Measurements from ENCODE around the gene ATXN7L1. TPM values are rescaled to one million over a fixed set of nuclear protein-coding genes. Genes with fewer than 3 reads are reported as not detected.

ATXN7L1 gene
- total and polyA plus RNA-seq, 2 of the 4 experiments (the other 2 are of a cell fraction): 3.5 to 4.3 TPM

- no peak overlapping the region for H2BK5ac ChIP-seq (ENCODE audit: low read depth, low read length, poor library complexity, severe bottlenecking)
- WGBS, 2 experiments (ENCODE audit: extremely low coverage in 2 of 2, insufficient read length in 1 of 2): 67% methylated on average over 2 of the region's 6 CpGs; no CpG with 5 or more reads in 1 of the 2 experiments
- in situ Hi-C loops (cut with MboI; ENCODE audit: low sequenced_read_pairs): no loop called here
These were observed 222.9 kb downstream of the ATXN7L1 start for GRCh38 chr7:105653441-105654005.

More at GRCh38 chr7:105653441-105654005, 222.9 kb downstream of the ATXN7L1 start:
- Histone ChIP-seq H2BK120ac (ENCODE audit: low read depth, low read length) (no peak overlapping the region), H3K36me3 (ENCODE audit: control insufficient read depth, insufficient read depth, low read length) (no peaks in the 10 kb centered on the region), H3K56ac (ENCODE audit: extremely low read depth, insufficient read depth, low read length) (no peak overlapping the region), H3K27ac (ENCODE audit: insufficient read depth, low read length) (no peak overlapping the region), H3K23ac (ENCODE audit: low read depth, low read length) (no peak overlapping the region), H2AK9ac (replicated peaks; ENCODE audit: low read depth, low read length, poor library complexity) (no peak overlapping the region), H4K91ac (ENCODE audit: insufficient read depth, low read depth, low read length) (no peak overlapping the region), H4K8ac (ENCODE audit: low read depth in 2 of 2, low read length in 2 of 2) (no peak overlapping the region), H2BK15ac (ENCODE audit: low read depth, low read length) (no peak overlapping the region), H2AK5ac (ENCODE audit: low read depth, low read length) (no peak overlapping the region), H3K18ac (ENCODE audit: low read depth, low read length) (no peak overlapping the region), H3K9me3 (ENCODE audit: control insufficient read depth, insufficient read depth, low read length) (no peaks in the 10 kb centered on the region), H4K20me1 (ENCODE audit: insufficient read depth, low read length) (peaks cover 13% of the 10 kb centered on the region), H3K14ac (replicated peaks; ENCODE audit: low read depth, low read length) (no peak overlapping the region), H2AFZ (replicated peaks; ENCODE audit: low read length, poor library complexity) (no peak overlapping the region), H3K4me2 (ENCODE audit: low read depth, low read length) (no peak overlapping the region), H3K4me3 (ENCODE audit: insufficient read depth, low read depth, low read length) (no peak overlapping the region), H3K4ac (ENCODE audit: low read depth, low read length) (no peak overlapping the region), H2BK20ac (ENCODE audit: low read depth, low read length) (no peak overlapping the region), H3K9ac (ENCODE audit: low read depth, low read length) (no peak overlapping the region), H4K5ac (ENCODE audit: low read depth, low read length) (no peak overlapping the region), H3K4me1 (ENCODE audit: control insufficient read depth, insufficient read depth, low read length) (peaks cover 10% of the 10 kb centered on the region; the same call in 1 of the 2 replicates), H3K9me1 (ENCODE audit: insufficient read depth, low read length) (peaks cover 4% of the 10 kb centered on the region; the same call in 1 of the 2 replicates), H3K27me3 (ENCODE audit: control insufficient read depth, insufficient read depth, low read length) (no peaks in the 10 kb centered on the region), H3K79me1 (ENCODE audit: low read depth in 1 of 2, low read length in 2 of 2) (no peaks in the 10 kb centered on the region)
- CTCF ChIA-PET: interaction anchor here (0.8 to 1.7 kb wide), 2 partner anchors 107 to 141 kb away, joined by 3 to 4 read pairs; no protein-coding TSS in a partner anchor
- POLR2A ChIA-PET (ENCODE audit: unreplicated experiment): no interaction called here
- TF ChIP-seq MAZ (IDR thresholded peaks at IDR 0.05; ENCODE audit: borderline replicate concordance, low read depth, low read length): no peak
- no peak for TF ChIP-seq ELK1 (IDR thresholded peaks at IDR 0.05; ENCODE audit: borderline replicate concordance, low read depth, low read length)
- no peak for TF ChIP-seq CTCF (conservative IDR thresholded peaks at IDR 0.05; ENCODE audit: low read depth, low read length)
- TF ChIP-seq SMC3 (IDR thresholded peaks at IDR 0.05; ENCODE audit: low read depth, low read length): no peak
- no peak for TF ChIP-seq MXI1 (IDR thresholded peaks at IDR 0.05; ENCODE audit: borderline replicate concordance, low read depth, low read length)
- TF ChIP-seq MAFK (IDR thresholded peaks at IDR 0.05; ENCODE audit: low read depth, low read length): no peak
- TF ChIP-seq RFX5 (IDR thresholded peaks at IDR 0.05; ENCODE audit: low read depth, low read length): no peak
- no peak for TF ChIP-seq CHD1 (IDR thresholded peaks at IDR 0.05; ENCODE audit: low read depth, low read length)
- no peak for TF ChIP-seq NFE2L2 (IDR thresholded peaks at IDR 0.05; ENCODE audit: low read depth, low read length)
- no peak for TF ChIP-seq FOS (IDR thresholded peaks at IDR 0.05; ENCODE audit: low read depth, low read length)
- no peak for TF ChIP-seq RAD21 (IDR thresholded peaks at IDR 0.05; ENCODE audit: low read length)
- no peak for TF ChIP-seq RCOR1 (IDR thresholded peaks at IDR 0.05; ENCODE audit: insufficient replicate concordance, low read length)
- TF ChIP-seq USF2 (IDR thresholded peaks at IDR 0.05; ENCODE audit: low read depth, low read length): no peak
- TF ChIP-seq POLR2A (IDR thresholded peaks at IDR 0.05; ENCODE audit: low read depth, low read length): no peak
- no peak for TF ChIP-seq BHLHE40 (IDR thresholded peaks at IDR 0.05; ENCODE audit: low read depth, low read length)
- TF ChIP-seq CEBPB (IDR thresholded peaks at IDR 0.05; ENCODE audit: low read depth, low read length): no peak
- no TSS peak for BruUV-seq (replicated peaks)
- intact Hi-C loops (cut with micrococcal nuclease): loop anchor here (2.0 to 10.0 kb wide), 4 partner anchors 91 to 501 kb away; no protein-coding TSS in a partner anchor
- DNase-seq (no peak), ATAC-seq (ENCODE audit: low read depth) (no peak)
- dilution Hi-C loops (cut with HindIII; ENCODE audit: low sequenced_read_pairs, unreplicated experiment): no loop called here

Measured in IMR-90 (cell line).